ENCODE results near the gene KREMEN2.
"Not testable (repeated sequence)": the region's sequence is repeated elsewhere in the genome, so short reads cannot be mapped to it uniquely, and the experiment has no call there.

Gene KREMEN2

DNA sequence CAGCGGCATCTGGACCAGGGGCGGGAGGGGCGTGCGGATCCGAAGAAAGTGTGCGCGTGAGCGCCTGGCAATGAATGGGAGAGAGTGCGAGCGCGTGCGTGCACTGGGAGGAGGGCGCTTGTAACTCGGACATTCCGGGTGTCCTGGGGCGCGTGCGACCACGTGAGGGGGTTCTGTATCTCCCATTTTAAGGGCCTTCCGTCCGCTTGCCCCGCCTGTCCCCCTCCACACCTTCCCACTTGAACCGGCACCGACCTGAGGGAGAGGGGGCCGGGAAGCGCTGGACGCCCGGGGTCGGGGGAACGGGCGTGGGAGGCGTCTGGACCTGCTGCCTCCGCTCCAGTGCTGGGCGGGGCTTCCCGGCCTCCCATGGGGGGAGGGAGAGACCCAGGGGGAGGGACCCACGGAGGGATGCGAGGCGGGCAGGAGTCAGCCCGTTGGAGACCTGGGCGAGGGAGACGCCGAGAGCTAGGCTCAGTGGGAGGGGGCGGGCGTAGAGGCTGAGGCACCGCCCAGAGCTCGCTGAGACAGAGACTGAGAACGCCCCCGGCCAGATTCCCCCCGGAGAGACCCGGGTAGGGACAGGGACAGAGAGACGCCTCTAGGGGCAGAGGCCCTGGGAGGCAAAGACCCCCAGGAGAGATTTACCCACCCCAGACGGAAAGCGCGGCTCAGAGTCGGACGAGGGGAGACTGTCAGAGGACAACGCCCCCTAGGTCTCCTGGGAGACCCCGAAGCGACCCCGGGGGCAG is at the start of gene KREMEN2:
Gene KREMEN2 (plus strand): TSS at position 553 of the 752 bp plus-strand sequence. CDS start 246 bp downstream, outside the sequence.
- DNase-seq (ENCODE audit: low read depth) = no peak

DNA sequence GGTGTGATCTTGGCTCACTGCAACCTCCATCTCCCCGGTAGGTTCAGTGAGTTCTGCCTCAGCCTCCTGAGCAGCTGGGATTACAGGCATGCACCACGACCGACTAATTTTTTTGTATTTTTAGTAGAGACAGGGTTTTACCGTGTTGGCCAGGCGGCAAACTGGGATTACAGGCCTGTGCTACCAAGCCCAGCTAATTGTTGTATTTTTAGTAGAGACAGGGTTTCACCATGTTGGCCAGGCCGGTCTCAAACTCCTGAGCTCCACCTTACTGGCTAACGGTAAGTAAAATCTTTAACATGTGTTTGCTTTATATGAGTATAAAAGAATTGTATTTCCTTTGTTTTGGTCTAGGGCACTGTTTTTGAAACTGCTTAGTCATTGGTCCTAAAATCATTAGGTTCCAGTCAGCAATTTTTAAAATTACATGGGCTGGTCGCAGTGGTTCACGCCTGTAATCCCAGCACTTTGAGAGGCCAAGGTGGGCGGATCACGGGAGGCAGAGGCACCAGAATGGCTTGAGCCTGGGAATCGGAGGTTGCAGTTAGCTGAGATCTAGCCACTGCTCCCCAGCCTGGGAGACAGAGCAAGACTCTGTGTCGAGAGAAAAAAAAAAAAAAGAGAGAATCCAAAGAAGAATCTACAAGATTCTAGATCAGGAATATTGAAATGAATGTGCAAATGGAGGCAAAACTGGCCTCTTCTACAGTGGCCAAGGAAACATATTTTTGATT is 48.7 kb upstream of the KREMEN2 start:
- no peak for DNase-seq (ENCODE audit: low read depth)

DNA sequence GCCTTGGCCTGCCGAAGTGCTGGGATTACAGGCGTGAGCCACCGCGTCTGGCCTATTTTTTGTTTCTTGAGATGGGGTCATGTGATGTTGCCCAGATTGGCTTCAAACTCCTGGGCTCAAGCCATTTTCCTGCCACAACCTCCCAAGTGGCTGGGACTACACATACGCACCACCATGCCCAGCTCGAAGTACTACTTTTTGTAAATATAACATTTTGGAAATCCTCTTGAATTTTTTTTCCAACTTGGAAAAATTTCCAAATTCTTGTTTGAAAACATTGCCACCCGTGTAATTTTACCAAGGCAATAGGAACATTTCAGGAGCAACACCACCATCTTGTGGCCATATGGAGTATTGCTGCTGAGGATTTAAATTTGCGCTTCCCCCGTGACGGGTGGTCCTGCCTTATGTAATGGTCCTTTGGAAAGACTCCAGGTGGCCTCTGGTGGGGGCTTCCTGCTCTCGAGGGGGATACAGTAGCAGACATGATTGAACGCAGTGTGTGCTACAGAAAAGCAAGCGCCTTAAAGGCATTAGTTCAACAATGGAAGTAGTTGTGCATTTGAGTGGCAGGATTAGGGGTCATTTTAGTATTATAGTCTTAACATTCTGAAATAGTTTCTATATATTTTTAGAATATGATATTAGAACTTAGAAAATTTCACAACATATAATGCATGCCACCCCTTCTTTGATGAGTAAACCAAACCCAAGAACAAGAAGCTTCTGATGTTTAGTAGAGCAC is 44.4 kb upstream of the KREMEN2 start:
- DNase-seq (ENCODE audit: low read depth) = no peak

DNA sequence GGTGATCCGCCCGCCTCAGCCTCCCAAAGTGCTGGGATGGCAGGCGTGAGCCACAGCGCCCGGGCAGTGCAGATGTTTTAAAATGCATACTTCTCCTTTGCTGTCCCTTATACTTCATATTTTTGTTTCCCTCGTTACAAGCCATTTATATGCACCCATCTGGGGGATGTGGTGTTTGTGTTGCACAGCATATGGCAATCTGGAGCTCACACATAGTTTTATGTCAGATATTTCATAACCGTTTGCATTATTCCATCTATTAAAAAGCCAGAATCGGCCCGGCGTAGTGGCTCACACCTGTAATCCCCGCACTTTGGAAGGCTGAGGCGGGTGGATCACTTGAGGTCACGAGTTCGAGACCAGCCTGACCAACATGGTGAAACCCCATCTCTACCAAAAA is 40.6 kb upstream of the KREMEN2 start:
- no peak for DNase-seq (ENCODE audit: low read depth)

GRCh38 chr16:2924901-2925755 is 38.9 kb upstream of the KREMEN2 start:
- DNase-seq (ENCODE audit: low read depth) = no peak

DNA sequence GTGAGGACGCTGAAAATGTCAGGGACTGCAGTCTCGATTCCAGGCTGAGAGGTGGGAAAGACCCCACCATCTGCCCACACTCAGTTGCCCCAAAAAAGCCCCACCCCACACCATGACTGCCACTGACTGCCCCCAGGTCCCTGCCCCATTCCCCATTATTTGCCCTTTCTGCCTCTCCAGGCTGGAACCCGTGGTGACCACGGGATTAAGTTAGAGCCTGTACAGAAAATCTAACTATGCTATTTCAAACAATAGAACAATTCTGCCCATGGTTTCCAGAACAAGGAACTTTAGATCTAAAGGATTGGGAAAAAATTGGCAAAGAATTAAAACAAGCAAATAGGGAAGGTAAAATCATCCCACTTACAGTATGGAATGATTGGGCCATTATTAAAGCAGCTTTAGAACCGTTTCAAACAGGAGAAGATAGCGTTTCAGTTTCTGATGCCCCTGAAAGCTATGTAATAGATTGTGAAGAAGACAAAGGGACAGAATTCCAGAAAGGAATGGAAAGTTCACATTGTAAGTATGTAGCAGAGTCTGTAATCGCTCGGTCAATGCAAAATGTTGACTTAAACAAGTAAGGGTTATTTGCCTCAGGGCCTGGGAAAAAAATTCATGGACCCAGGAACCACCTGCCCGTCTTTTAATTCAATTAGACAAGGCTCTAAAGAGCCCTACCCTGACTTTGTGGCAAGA is 38.0 kb upstream of the KREMEN2 start:
- no peak for DNase-seq (ENCODE audit: low read depth)

DNA sequence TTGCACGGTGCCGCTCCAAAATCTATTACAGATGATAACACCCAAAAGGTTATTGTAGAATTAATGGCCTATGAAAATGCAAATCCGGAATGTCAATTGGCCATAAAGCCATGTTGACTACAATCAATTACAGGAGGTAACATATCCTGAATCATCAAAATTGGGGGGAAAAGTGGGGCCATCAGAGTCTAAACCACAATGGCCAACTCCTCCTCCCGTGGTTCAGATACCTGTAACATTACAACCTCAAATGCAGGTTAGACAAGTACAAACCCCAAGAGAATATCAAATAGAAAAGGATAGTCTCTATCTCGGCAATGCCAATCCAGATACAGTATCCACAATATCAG is 37.5 kb upstream of the KREMEN2 start:
- no peak for DNase-seq (ENCODE audit: low read depth)

GRCh38 chr16:2927010-2927646 is 36.9 kb upstream of the KREMEN2 start:
- no peak for DNase-seq (ENCODE audit: low read depth)

GRCh38 chr16:2928151-2928550 is 35.9 kb upstream of the KREMEN2 start:
- not testable (repeated sequence) for DNase-seq (ENCODE audit: low read depth)

DNA sequence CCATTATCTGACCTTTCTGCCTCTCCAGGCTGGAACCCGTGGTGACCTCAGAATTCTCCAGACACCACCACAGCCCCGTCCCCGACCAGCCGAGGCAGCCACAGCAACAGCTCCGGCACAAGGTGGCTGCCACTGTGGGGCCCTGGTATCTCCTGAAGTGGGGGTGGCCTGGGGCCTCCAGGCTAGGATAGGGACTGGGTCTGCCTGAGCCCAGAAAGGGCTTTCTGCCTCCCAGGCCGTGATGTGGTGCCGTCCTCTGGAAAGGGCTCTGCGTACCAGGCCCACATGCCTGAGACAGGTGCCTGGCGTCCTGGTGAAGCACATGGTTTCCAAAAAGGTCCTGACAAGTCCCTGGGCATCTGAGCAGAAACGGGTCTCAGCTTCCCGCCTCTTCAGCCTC is 35.3 kb upstream of the KREMEN2 start:
- DNase-seq (ENCODE audit: low read depth) = no peak

DNA sequence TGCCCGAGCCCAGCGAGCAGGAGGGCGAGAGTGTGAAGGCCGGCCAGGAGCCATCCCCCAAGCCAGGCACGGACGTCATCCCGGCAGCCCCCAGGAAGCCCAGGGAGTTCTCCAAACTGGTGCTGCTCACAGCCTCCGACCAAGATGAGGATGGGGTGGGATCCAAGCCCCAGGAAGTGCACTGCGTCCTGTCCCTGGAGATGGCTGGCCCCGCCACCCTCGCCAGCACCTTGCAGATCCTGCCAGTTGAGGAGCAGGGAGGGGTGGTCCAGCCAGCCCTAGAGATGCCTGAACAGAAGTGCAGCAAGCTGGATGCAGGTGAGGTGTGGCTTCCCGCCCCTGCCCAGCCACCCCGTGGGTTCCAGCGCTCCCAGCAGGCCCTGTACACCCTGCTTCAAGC is 34.4 kb upstream of the KREMEN2 start:
- DNase-seq (ENCODE audit: low read depth) = no peak

GRCh38 chr16:2930236-2930635 is 33.8 kb upstream of the KREMEN2 start:
- no peak for DNase-seq (ENCODE audit: low read depth)

- DNase-seq (ENCODE audit: low read depth) = not testable (repeated sequence)
Observed at GRCh38 chr16:2931231-2931914, 32.7 kb upstream of the KREMEN2 start.

DNA sequence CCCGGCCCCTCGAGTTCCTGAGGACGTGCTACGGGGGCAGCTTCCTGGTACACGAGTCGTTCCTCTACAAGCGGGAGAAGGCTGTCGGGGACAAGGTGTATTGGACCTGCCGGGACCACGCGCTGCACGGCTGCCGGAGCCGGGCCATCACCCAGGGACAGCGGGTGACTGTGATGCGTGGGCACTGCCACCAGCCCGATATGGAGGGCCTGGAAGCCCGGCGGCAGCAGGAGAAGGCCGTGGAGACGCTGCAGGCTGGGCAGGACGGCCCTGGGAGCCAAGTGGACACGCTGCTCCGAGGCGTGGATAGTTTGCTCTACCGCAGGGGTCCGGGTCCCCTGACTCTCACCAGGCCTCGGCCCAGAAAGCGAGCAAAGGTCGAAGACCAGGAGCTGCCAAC is 30.9 kb upstream of the KREMEN2 start:
- no peak for DNase-seq (ENCODE audit: low read depth)

GRCh38 chr16:2933701-2934100 is 30.4 kb upstream of the KREMEN2 start:
- DNase-seq (ENCODE audit: low read depth) = no peak

- DNase-seq (ENCODE audit: low read depth) = no peak
Observed at GRCh38 chr16:2934450-2934849, 29.6 kb upstream of the KREMEN2 start.

- no peak for DNase-seq (ENCODE audit: low read depth)
Observed at GRCh38 chr16:2936436-2937011, 27.6 kb upstream of the KREMEN2 start.

DNA sequence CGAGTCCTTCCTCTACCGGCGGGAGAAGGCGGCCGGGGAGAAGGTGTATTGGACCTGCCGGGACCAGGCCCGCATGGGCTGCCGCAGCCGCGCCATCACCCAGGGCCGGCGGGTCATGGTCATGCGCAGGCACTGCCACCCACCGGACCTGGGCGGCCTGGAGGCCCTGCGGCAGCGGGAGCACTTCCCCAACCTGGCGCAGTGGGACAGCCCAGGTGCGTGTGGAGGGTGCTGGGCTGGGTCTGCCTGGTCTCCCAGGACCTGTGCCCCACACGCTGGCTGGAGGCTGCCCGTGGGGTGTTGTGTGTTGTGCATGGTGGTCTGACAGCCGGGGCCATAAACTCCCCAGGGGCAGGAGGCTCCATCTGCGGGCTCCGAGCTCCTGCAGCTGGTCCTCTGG is 26.9 kb upstream of the KREMEN2 start:
- no peak for DNase-seq (ENCODE audit: low read depth)

- DNase-seq (ENCODE audit: low read depth) = no peak
Observed at GRCh38 chr16:2938206-2938605, 25.9 kb upstream of the KREMEN2 start.

- no peak for DNase-seq (ENCODE audit: low read depth)
Observed at GRCh38 chr16:2939968-2940367, 24.1 kb upstream of the KREMEN2 start.
